Measurements from ENCODE around the gene CFAP299. TPM values are rescaled to one million over a fixed set of nuclear protein-coding genes. Genes with fewer than 3 reads are reported as not detected.

Gene CFAP299
- total RNA-seq, 3 donors from 2014 or later = not detected

GRCh38 chr4:80989921-80990544, 654.5 kb downstream of the CFAP299 start:
- no peak for ATAC-seq
- no peaks in the 10 kb centered on the region for H3K4me1 Mint-ChIP-seq (ENCODE audit: low read depth)
- no peak for DNase-seq
- H3K4me3 Mint-ChIP-seq = no peak overlapping the region
- H3K27me3 Mint-ChIP-seq (ENCODE audit: low read depth) = peaks cover 4% of the 10 kb centered on the region
- H3K36me3 Mint-ChIP-seq (ENCODE audit: insufficient read depth) = no peaks in the 10 kb centered on the region
- no peaks in the 10 kb centered on the region for H3K9me3 Mint-ChIP-seq

GRCh38 chr4:80990851-80991250, 655.3 kb downstream of the CFAP299 start:
- DNase-seq (no peak), ATAC-seq (no peak)
- Mint-ChIP-seq H3K27me3 (ENCODE audit: low read depth) (peaks cover 4% of the 10 kb centered on the region), H3K9me3 (no peaks in the 10 kb centered on the region), H3K4me3 (no peak overlapping the region), H3K36me3 (ENCODE audit: insufficient read depth) (no peaks in the 10 kb centered on the region), H3K4me1 (ENCODE audit: low read depth) (no peaks in the 10 kb centered on the region)

GRCh38 chr4:80999943-81000342, 664.4 kb downstream of the CFAP299 start:
- H3K9me3 Mint-ChIP-seq = peaks cover 7% of the 10 kb centered on the region
- ATAC-seq = no peak
- no peak overlapping the region for H3K4me3 Mint-ChIP-seq

GRCh38 chr4:81003597-81004111, 668.1 kb downstream of the CFAP299 start:
- H3K27me3 Mint-ChIP-seq (ENCODE audit: low read depth) = peaks cover 2% of the 10 kb centered on the region
- H3K36me3 Mint-ChIP-seq (ENCODE audit: insufficient read depth) = no peaks in the 10 kb centered on the region
- H3K9me3 Mint-ChIP-seq = peaks cover 7% of the 10 kb centered on the region
- DNase-seq (no peak), ATAC-seq (no peak)
- H3K4me3 Mint-ChIP-seq = no peak overlapping the region
- H3K4me1 Mint-ChIP-seq (ENCODE audit: low read depth) = no peaks in the 10 kb centered on the region

More at GRCh38 chr4:80999943-81000342, 664.4 kb downstream of the CFAP299 start:
- H3K27me3 Mint-ChIP-seq (ENCODE audit: low read depth) = peaks cover 13% of the 10 kb centered on the region
- no peaks in the 10 kb centered on the region for H3K4me1 Mint-ChIP-seq (ENCODE audit: low read depth)
- DNase-seq = no peak
- no peaks in the 10 kb centered on the region for H3K36me3 Mint-ChIP-seq (ENCODE audit: insufficient read depth)

- DNase-seq (no peak), ATAC-seq (no peak)
- Mint-ChIP-seq H3K27me3 (ENCODE audit: low read depth) (peaks cover 2% of the 10 kb centered on the region), H3K36me3 (ENCODE audit: insufficient read depth) (no peaks in the 10 kb centered on the region), H3K4me1 (ENCODE audit: low read depth) (no peaks in the 10 kb centered on the region), H3K9me3 (no peaks in the 10 kb centered on the region), H3K4me3 (no peak overlapping the region)
These were observed 671.9 kb downstream of the CFAP299 start for GRCh38 chr4:81007417-81007816.

Other genes starting within 250 kb of the CFAP299 start
- 1 to 10 TPM; 2.9 to 5.1 (median 3.7) TPM for gene PRDM8, start 138.2 kb upstream of the CFAP299 start, total RNA-seq
- not detected for gene FGF5, start 69.1 kb upstream of the CFAP299 start, total RNA-seq

Data from activated T-cell treated with anti-CD3 and anti-CD28 coated beads, Interleukin-2, amount 50 U/mL, for 4 hours (primary cell).